A204.1 (cell line): ENCODE data around the gene STXBP5.

Source experiments
- FAIRE-seq: peaks from 2 replicates; lab custom pipeline; 2012; peaks lifted over from hg19 to GRCh38; lab: Jason Lieb, UNC

Gene STXBP5

GRCh38 chr6:147204060-147204785 lies at the start of gene STXBP5:
STXBP5 (plus strand) TSS chr6:147204417; CDS start chr6:147204533, 116 bp downstream.
- FAIRE-seq: no peak

- no peak for FAIRE-seq
These were observed 49.8 kb upstream of the STXBP5 start for GRCh38 chr6:147154454-147154853.

GRCh38 chr6:147156218-147156617 lies 48.0 kb upstream of the STXBP5 start:
- FAIRE-seq: no peak

GRCh38 chr6:147156799-147157382 lies 47.3 kb upstream of the STXBP5 start:
- no peak for FAIRE-seq

- no peak for FAIRE-seq
These were observed 46.3 kb upstream of the STXBP5 start for GRCh38 chr6:147157930-147158329.

- FAIRE-seq: no peak
These were observed 45.3 kb upstream of the STXBP5 start for GRCh38 chr6:147158881-147159280.

GRCh38 chr6:147159536-147160374 lies 44.5 kb upstream of the STXBP5 start:
- no peak for FAIRE-seq

GRCh38 chr6:147160593-147160992 lies 43.6 kb upstream of the STXBP5 start:
- FAIRE-seq: peak; percentile 48

GRCh38 chr6:147161253-147161973 lies 42.8 kb upstream of the STXBP5 start:
- FAIRE-seq: no peak

- FAIRE-seq: no peak
These were observed 42.2 kb upstream of the STXBP5 start for GRCh38 chr6:147161974-147162495.

- peak; percentile 65 for FAIRE-seq
These were observed 39.5 kb upstream of the STXBP5 start for GRCh38 chr6:147164761-147165160.

GRCh38 chr6:147166360-147166944 lies 37.8 kb upstream of the STXBP5 start:
- FAIRE-seq: no peak

- FAIRE-seq: no peak
These were observed 37.2 kb upstream of the STXBP5 start for GRCh38 chr6:147166992-147167391.

GRCh38 chr6:147167576-147168461 lies 36.4 kb upstream of the STXBP5 start:
- no peak for FAIRE-seq

GRCh38 chr6:147169529-147169928 lies 34.7 kb upstream of the STXBP5 start:
- no peak for FAIRE-seq

GRCh38 chr6:147170269-147170668 lies 33.9 kb upstream of the STXBP5 start:
- FAIRE-seq: no peak

GRCh38 chr6:147173140-147173539 lies 31.1 kb upstream of the STXBP5 start:
- FAIRE-seq: no peak

- no peak for FAIRE-seq
These were observed 30.4 kb upstream of the STXBP5 start for GRCh38 chr6:147173675-147174308.

GRCh38 chr6:147176795-147177194 lies 27.4 kb upstream of the STXBP5 start:
- FAIRE-seq: no peak

- no peak for FAIRE-seq
These were observed 26.9 kb upstream of the STXBP5 start for GRCh38 chr6:147177286-147177685.
